Measurements from ENCODE around the gene MYH15.

Gene MYH15

GRCh38 chr3:108401836-108402235, 108.6 kb downstream of the MYH15 start:
- H3K27me3 Mint-ChIP-seq (ENCODE audit: low read depth), result no peaks in the 10 kb centered on the region
- H3K9me3 Mint-ChIP-seq, result peaks cover 2% of the 10 kb centered on the region
- no peaks in the 10 kb centered on the region for H3K36me3 Mint-ChIP-seq (ENCODE audit: low read depth)
- peaks cover 24% of the 10 kb centered on the region for H3K4me1 Mint-ChIP-seq
- no peak overlapping the region for H3K27ac Mint-ChIP-seq
- H3K4me3 Mint-ChIP-seq, result no peak overlapping the region
- TF ChIP-seq, protein P1, sequence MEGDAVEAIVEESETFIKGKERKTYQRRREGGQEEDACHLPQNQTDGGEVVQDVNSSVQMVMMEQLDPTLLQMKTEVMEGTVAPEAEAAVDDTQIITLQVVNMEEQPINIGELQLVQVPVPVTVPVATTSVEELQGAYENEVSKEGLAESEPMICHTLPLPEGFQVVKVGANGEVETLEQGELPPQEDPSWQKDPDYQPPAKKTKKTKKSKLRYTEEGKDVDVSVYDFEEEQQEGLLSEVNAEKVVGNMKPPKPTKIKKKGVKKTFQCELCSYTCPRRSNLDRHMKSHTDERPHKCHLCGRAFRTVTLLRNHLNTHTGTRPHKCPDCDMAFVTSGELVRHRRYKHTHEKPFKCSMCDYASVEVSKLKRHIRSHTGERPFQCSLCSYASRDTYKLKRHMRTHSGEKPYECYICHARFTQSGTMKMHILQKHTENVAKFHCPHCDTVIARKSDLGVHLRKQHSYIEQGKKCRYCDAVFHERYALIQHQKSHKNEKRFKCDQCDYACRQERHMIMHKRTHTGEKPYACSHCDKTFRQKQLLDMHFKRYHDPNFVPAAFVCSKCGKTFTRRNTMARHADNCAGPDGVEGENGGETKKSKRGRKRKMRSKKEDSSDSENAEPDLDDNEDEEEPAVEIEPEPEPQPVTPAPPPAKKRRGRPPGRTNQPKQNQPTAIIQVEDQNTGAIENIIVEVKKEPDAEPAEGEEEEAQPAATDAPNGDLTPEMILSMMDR (IDR thresholded peaks at IDR 0.05; ENCODE audit: unreplicated experiment in 3 of 3), result no peak

DNA sequence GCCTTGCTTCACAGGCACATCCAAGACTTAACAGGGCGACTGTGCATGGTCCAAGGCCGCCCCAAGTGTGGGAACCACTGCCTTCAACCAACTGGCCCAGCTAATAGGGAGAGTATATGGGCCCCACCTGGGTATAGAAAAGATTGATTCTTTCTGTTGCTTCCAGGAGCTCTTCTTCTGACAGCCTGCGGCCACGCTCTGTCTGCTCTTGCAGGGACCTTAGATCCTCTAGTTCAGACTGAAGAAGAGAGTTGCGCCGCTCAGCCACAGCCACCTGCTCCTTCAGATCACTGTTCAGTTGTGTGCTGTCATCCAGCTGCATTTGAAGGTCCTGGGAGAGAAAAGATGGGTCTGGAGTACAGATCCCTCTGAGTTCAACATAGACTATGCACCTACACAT, 111.9 kb downstream of the MYH15 start:
- no peaks in the 10 kb centered on the region for H3K36me3 Mint-ChIP-seq (ENCODE audit: low read depth)
- H3K27me3 Mint-ChIP-seq (ENCODE audit: low read depth), result no peaks in the 10 kb centered on the region
- no peak overlapping the region for H3K27ac Mint-ChIP-seq
- TF ChIP-seq, protein P1 (IDR thresholded peaks at IDR 0.05; ENCODE audit: unreplicated experiment in 3 of 3), result no peak
- peaks cover 2% of the 10 kb centered on the region for H3K9me3 Mint-ChIP-seq
- H3K4me3 Mint-ChIP-seq, result no peak overlapping the region
- peaks cover 6% of the 10 kb centered on the region for H3K4me1 Mint-ChIP-seq

DNA sequence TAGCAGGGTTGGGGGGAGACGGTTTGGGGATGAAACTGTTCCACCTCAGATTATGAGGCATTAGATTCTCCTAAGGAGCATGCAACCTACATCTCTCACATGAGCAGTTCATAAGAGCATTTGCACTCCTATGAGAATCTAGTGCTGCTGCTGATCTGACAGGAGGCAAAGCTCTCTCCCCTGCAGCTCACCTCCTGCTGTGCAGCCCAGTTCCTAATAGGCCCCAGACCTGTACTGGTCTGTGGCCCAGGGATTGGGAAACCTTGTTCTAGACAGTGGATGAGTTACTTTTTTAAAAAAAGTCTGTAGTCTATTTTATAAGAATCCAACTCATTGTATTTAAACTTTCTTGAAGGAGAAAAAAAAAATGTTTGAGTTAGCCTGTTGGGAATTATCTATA, 114.1 kb downstream of the MYH15 start:
- Mint-ChIP-seq H3K4me1 (peaks cover 8% of the 10 kb centered on the region), H3K9me3 (peaks cover 2% of the 10 kb centered on the region), H3K27ac (no peak overlapping the region), H3K27me3 (ENCODE audit: low read depth) (peaks cover 4% of the 10 kb centered on the region), H3K36me3 (ENCODE audit: low read depth) (no peaks in the 10 kb centered on the region), H3K4me3 (no peak overlapping the region)
- TF ChIP-seq, protein P1 (IDR thresholded peaks at IDR 0.05; ENCODE audit: unreplicated experiment in 3 of 3), result no peak

GRCh38 chr3:108394563-108394962, 115.8 kb downstream of the MYH15 start:
- TF ChIP-seq, protein P1 (IDR thresholded peaks at IDR 0.05; ENCODE audit: unreplicated experiment in 3 of 3), result no peak
- Mint-ChIP-seq H3K27ac (no peak overlapping the region), H3K36me3 (ENCODE audit: low read depth) (no peaks in the 10 kb centered on the region), H3K27me3 (ENCODE audit: low read depth) (peaks cover 4% of the 10 kb centered on the region), H3K4me3 (no peak overlapping the region), H3K4me1 (peaks cover 8% of the 10 kb centered on the region), H3K9me3 (peaks cover under 1% of the 10 kb centered on the region)

GRCh38 chr3:108394016-108394415, 116.4 kb downstream of the MYH15 start:
- TF ChIP-seq, protein P1 (IDR thresholded peaks at IDR 0.05; ENCODE audit: unreplicated experiment in 3 of 3), result no peak
- no peak overlapping the region for H3K27ac Mint-ChIP-seq
- peaks cover 8% of the 10 kb centered on the region for H3K4me1 Mint-ChIP-seq
- H3K27me3 Mint-ChIP-seq (ENCODE audit: low read depth), result peaks cover 4% of the 10 kb centered on the region
- H3K36me3 Mint-ChIP-seq (ENCODE audit: low read depth), result no peaks in the 10 kb centered on the region
- no peak overlapping the region for H3K4me3 Mint-ChIP-seq
- no peaks in the 10 kb centered on the region for H3K9me3 Mint-ChIP-seq

DNA sequence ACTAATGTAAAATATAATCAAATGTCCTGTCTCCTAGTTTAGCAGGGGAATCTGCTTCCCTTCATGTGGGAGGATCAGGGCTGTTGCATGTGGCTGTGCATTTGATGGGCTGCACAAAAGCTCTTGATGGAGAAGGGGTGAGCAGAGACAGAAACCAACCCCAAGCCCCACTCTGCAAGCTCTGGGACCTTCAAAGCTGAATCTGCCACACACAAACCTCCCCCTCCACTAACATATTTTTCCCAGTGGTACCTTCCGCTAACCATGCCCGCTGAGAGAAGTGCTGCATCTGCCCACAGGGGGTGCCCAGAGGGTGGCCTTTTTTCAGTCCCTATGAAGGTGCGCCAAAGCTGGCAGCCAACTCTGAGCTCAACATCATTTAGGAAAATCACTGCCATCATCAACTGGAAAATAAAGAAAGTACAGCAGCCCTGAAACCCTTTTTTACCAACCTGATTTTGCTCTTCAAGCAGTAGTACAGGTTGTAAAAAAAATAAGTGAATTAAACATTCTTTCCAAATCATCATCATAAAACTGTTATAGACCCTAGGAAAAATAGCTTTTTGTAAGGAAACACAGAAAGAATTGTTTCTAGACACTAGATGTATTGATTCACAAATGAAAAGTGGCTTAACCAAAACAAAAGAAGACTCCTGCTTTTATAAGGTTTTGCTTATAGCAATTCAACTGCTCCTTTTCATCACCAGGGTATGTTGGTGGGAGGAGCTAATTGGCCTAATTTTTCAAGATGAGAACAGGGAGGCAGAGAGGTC, 117.1 kb downstream of the MYH15 start:
- TF ChIP-seq, protein P1 (IDR thresholded peaks at IDR 0.05; ENCODE audit: unreplicated experiment in 3 of 3), result no peak
- no peaks in the 10 kb centered on the region for H3K9me3 Mint-ChIP-seq
- peaks cover 8% of the 10 kb centered on the region for H3K4me1 Mint-ChIP-seq
- H3K4me3 Mint-ChIP-seq, result no peak overlapping the region
- H3K27ac Mint-ChIP-seq, result no peak overlapping the region
- H3K36me3 Mint-ChIP-seq (ENCODE audit: low read depth), result no peaks in the 10 kb centered on the region
- peaks cover 4% of the 10 kb centered on the region for H3K27me3 Mint-ChIP-seq (ENCODE audit: low read depth)

Measured in nephron (organoid).